Measurements from ENCODE around the gene ENDOV. TPM values are rescaled to one million over a fixed set of nuclear protein-coding genes. Genes with fewer than 3 reads are reported as not detected.

Gene ENDOV
- total and polyA plus RNA-seq, 4 donors, result 5.7 to 11.9 (median 8.3) TPM

DNA sequence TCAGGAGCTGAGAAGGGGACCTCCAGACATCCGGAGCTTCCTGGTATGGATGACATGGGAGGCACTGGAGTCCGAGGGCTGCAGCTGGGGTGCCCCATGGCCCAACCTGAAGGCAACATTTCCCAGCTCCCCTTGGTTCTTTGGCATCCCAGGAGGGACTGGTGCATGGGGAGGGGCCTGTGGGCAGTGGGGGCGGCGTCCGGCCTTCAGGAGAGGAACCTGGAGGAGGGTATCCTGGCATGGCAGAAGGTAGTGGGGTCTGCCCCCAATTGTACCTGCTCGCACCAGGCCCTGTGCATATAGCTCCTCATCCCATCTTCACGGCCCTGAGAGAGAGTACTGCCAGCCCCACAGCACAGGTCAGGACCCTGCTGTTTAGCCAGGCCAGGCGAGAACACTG, 49.5 kb downstream of the ENDOV start (continued):
- no peak for TF ChIP-seq TAF1 (conservative IDR thresholded peaks at IDR 0.05)
- no peak for TF ChIP-seq FOXA2 (IDR thresholded peaks at IDR 0.05)

DNA sequence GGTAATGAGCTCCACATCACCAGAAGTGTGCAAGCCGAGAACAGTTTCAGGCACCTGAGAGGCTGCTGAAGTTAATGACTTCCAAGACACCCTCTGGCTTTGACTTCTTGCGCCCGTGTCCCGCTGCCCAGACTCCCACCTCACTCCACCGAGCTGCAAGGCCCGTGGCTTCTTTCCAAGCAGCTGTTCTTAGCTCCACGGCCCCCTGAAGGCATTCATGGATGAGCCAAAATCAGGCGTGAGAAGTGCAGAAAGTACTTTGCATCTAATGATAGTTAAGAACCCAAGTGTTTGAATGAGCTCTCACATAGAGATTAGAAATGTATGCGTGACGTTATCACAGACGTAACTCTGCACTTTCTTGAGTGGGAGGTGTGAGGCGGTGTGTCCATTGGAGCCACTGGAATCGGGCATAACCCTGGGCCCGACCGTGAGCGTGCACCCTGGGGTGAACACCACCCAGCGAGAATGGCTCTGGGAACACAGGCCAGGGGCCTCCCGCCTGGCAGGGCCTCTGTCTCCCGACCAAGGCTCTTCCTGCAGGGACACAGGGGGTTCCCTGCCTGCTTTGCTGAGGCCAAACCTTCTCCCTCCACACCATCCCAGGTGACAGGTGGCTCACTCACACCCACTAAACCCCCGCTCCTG, 50.5 kb downstream of the ENDOV start:
- H3K27me3 ChIP-seq (ENCODE audit: control insufficient read depth in 4 of 4, insufficient read depth in 4 of 4, low read length in 3 of 4), result peaks cover 0 to 15% (median under 1%) of the 10 kb centered on the region in 4 donors
- H3K9me3 ChIP-seq (ENCODE audit: control insufficient read depth in 4 of 4, low read length in 3 of 4), result no peaks in the 10 kb centered on the region
- DNase-seq (ENCODE audit: low spot score), result no peak
- H3K27ac ChIP-seq (ENCODE audit: low read depth in 1 of 2, low read length in 2 of 2), result no peak overlapping the region
- no peaks in the 10 kb centered on the region for H3K4me1 ChIP-seq (ENCODE audit: control insufficient read depth in 4 of 4, insufficient read depth in 4 of 4, low read length in 3 of 4)
- no peak overlapping the region for H3K4me3 ChIP-seq (ENCODE audit: low read depth in 1 of 3, low read length in 3 of 3)
- no peaks in the 10 kb centered on the region for H3K36me3 ChIP-seq (ENCODE audit: control insufficient read depth in 4 of 4, insufficient read depth in 3 of 4, low read depth in 1 of 4, low read length in 3 of 4)
- no peak overlapping the region for H3K9ac ChIP-seq (ENCODE audit: low read depth in 1 of 2, low read length in 2 of 2)
- 81% methylated on average over 20 of the region's 20 CpGs for WGBS
- TF ChIP-seq EGR1 (IDR thresholded peaks at IDR 0.05; ENCODE audit: low read depth in 2 of 2) (no peak), HNF4A (conservative IDR thresholded peaks at IDR 0.05) (no peak), JUND (IDR thresholded peaks at IDR 0.05) (no peak), TAF1 (conservative IDR thresholded peaks at IDR 0.05) (no peak), RXRA (IDR thresholded peaks at IDR 0.05) (no peak), YY1 (IDR thresholded peaks at IDR 0.05) (no peak), FOXA1 (IDR thresholded peaks at IDR 0.05) (no peak), NR2F2 (IDR thresholded peaks at IDR 0.05) (no peak), RAD21 (IDR thresholded peaks at IDR 0.05) (no peak), SP1 (IDR thresholded peaks at IDR 0.05) (no peak), FOXA2 (IDR thresholded peaks at IDR 0.05) (no peak), GABPA (IDR thresholded peaks at IDR 0.05 in 1 of 2, conservative IDR thresholded peaks at IDR 0.05 in 1 of 2) (no peak), HNF4G (IDR thresholded peaks at IDR 0.05) (no peak)
- TF ChIP-seq, protein P1, sequence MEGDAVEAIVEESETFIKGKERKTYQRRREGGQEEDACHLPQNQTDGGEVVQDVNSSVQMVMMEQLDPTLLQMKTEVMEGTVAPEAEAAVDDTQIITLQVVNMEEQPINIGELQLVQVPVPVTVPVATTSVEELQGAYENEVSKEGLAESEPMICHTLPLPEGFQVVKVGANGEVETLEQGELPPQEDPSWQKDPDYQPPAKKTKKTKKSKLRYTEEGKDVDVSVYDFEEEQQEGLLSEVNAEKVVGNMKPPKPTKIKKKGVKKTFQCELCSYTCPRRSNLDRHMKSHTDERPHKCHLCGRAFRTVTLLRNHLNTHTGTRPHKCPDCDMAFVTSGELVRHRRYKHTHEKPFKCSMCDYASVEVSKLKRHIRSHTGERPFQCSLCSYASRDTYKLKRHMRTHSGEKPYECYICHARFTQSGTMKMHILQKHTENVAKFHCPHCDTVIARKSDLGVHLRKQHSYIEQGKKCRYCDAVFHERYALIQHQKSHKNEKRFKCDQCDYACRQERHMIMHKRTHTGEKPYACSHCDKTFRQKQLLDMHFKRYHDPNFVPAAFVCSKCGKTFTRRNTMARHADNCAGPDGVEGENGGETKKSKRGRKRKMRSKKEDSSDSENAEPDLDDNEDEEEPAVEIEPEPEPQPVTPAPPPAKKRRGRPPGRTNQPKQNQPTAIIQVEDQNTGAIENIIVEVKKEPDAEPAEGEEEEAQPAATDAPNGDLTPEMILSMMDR (IDR thresholded peaks at IDR 0.05; ENCODE audit: low read depth, low read length, missing input control), result no peak
- TF ChIP-seq, protein P2, sequence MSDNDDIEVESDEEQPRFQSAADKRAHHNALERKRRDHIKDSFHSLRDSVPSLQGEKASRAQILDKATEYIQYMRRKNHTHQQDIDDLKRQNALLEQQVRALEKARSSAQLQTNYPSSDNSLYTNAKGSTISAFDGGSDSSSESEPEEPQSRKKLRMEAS (IDR thresholded peaks at IDR 0.05), result no peak
- TF ChIP-seq, protein P3, sequence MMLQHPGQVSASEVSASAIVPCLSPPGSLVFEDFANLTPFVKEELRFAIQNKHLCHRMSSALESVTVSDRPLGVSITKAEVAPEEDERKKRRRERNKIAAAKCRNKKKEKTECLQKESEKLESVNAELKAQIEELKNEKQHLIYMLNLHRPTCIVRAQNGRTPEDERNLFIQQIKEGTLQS (IDR thresholded peaks at IDR 0.05), result no peak
- TF ChIP-seq, protein P4, sequence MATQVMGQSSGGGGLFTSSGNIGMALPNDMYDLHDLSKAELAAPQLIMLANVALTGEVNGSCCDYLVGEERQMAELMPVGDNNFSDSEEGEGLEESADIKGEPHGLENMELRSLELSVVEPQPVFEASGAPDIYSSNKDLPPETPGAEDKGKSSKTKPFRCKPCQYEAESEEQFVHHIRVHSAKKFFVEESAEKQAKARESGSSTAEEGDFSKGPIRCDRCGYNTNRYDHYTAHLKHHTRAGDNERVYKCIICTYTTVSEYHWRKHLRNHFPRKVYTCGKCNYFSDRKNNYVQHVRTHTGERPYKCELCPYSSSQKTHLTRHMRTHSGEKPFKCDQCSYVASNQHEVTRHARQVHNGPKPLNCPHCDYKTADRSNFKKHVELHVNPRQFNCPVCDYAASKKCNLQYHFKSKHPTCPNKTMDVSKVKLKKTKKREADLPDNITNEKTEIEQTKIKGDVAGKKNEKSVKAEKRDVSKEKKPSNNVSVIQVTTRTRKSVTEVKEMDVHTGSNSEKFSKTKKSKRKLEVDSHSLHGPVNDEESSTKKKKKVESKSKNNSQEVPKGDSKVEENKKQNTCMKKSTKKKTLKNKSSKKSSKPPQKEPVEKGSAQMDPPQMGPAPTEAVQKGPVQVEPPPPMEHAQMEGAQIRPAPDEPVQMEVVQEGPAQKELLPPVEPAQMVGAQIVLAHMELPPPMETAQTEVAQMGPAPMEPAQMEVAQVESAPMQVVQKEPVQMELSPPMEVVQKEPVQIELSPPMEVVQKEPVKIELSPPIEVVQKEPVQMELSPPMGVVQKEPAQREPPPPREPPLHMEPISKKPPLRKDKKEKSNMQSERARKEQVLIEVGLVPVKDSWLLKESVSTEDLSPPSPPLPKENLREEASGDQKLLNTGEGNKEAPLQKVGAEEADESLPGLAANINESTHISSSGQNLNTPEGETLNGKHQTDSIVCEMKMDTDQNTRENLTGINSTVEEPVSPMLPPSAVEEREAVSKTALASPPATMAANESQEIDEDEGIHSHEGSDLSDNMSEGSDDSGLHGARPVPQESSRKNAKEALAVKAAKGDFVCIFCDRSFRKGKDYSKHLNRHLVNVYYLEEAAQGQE (IDR thresholded peaks at IDR 0.05), result no peak
- TF ChIP-seq, protein P5, sequence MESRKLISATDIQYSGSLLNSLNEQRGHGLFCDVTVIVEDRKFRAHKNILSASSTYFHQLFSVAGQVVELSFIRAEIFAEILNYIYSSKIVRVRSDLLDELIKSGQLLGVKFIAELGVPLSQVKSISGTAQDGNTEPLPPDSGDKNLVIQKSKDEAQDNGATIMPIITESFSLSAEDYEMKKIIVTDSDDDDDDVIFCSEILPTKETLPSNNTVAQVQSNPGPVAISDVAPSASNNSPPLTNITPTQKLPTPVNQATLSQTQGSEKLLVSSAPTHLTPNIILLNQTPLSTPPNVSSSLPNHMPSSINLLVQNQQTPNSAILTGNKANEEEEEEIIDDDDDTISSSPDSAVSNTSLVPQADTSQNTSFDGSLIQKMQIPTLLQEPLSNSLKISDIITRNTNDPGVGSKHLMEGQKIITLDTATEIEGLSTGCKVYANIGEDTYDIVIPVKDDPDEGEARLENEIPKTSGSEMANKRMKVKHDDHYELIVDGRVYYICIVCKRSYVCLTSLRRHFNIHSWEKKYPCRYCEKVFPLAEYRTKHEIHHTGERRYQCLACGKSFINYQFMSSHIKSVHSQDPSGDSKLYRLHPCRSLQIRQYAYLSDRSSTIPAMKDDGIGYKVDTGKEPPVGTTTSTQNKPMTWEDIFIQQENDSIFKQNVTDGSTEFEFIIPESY (IDR thresholded peaks at IDR 0.05), result no peak

All from liver (tissue), 9 donors.